ENCODE measurements around the gene BBX. TPM values are rescaled to one million over a fixed set of nuclear protein-coding genes. Genes with fewer than 3 reads are reported as not detected.

BBX gene
- total RNA-seq, 1 experiment from 2014 or later: 66.8 TPM

GRCh38 chr3:107660306-107660976 is 137.7 kb downstream of the BBX start:
- peaks cover 18% of the 10 kb centered on the region; the same call in 1 of the 2 replicates for H3K4me1 ChIP-seq (ENCODE audit: insufficient read depth, low read length)
- peak; percentile 43 for DNase-seq
- no peaks in the 10 kb centered on the region for H3K36me3 ChIP-seq (ENCODE audit: low read depth, low read length)
- H4K20me1 ChIP-seq (ENCODE audit: low read length): no peaks in the 10 kb centered on the region
- no peaks in the 10 kb centered on the region for H3F3A ChIP-seq (ENCODE audit: low read length, unreplicated experiment)
- H3K9ac ChIP-seq (ENCODE audit: low read length): no peak overlapping the region
- BruUV-seq (replicated peaks): no TSS peak
- no peaks in the 10 kb centered on the region for H3K9me2 ChIP-seq (replicated peaks; ENCODE audit: low read length)
- no peak overlapping the region for H2AFZ ChIP-seq (ENCODE audit: low read length)
- H3K4me2 ChIP-seq (ENCODE audit: low read length): no peak overlapping the region
- H3K27ac ChIP-seq (ENCODE audit: low read length): no peak overlapping the region
- ATAC-seq: no peak
- H3K27me3 ChIP-seq (ENCODE audit: low read length): no peaks in the 10 kb centered on the region
- no peaks in the 10 kb centered on the region for H3K9me3 ChIP-seq (ENCODE audit: low read length)
- H3K79me2 ChIP-seq (ENCODE audit: low read length): no peaks in the 10 kb centered on the region
- ChIA-PET POLR2A (ENCODE audit: unreplicated experiment) (interaction anchor here (0.6 kb wide), 1 partner anchor 17 kb away, joined by 11 read pairs; no protein-coding TSS in a partner anchor), CTCF (interaction anchor here (0.5 to 1.4 kb wide), 19 partner anchors 10 to 1054 kb away, joined by 3 to 16 read pairs (median 6); no protein-coding TSS in a partner anchor)
- intact Hi-C loops (cut with micrococcal nuclease): loop anchor here (1.0 to 10.0 kb wide), 3 partner anchors 81 to 426 kb away; no protein-coding TSS in a partner anchor
- TF ChIP-seq CTCF (conservative IDR thresholded peaks at IDR 0.05; ENCODE audit: low read depth, low read length): peak; percentile 89
- TF ChIP-seq EZH2 (IDR thresholded peaks at IDR 0.05; ENCODE audit: low read length, unreplicated experiment): no peak
- TF ChIP-seq EZH2phosphoT487 (IDR thresholded peaks at IDR 0.05; ENCODE audit: borderline replicate concordance, low read length): no peak
- no peak overlapping the region for H3K4me3 ChIP-seq (ENCODE audit: low read length)

- POLR2A ChIA-PET (ENCODE audit: unreplicated experiment): interaction anchor here (0.7 kb wide), 1 partner anchor 83 kb away, joined by 3 read pairs; no protein-coding TSS in a partner anchor
Measured at GRCh38 chr3:107661447-107662123, 138.8 kb downstream of the BBX start.

More at GRCh38 chr3:107661447-107662123, 138.8 kb downstream of the BBX start:
- Histone ChIP-seq H3K4me1 (ENCODE audit: insufficient read depth, low read length) (peaks cover 18% of the 10 kb centered on the region; the same call in 1 of the 2 replicates), H3K79me2 (ENCODE audit: low read length) (no peaks in the 10 kb centered on the region), H3K9me3 (ENCODE audit: low read length) (no peaks in the 10 kb centered on the region), H3K9ac (ENCODE audit: low read length) (no peak overlapping the region), H3F3A (ENCODE audit: low read length, unreplicated experiment) (no peaks in the 10 kb centered on the region), H3K36me3 (ENCODE audit: low read depth, low read length) (no peaks in the 10 kb centered on the region), H4K20me1 (ENCODE audit: low read length) (no peaks in the 10 kb centered on the region), H2AFZ (ENCODE audit: low read length) (no peak overlapping the region), H3K4me2 (ENCODE audit: low read length) (peak overlapping the region; percentile 23; the same call in 1 of the 2 replicates), H3K27me3 (ENCODE audit: low read length) (no peaks in the 10 kb centered on the region), H3K27ac (ENCODE audit: low read length) (peak overlapping the region; percentile 4; the same call in 1 of the 2 replicates), H3K4me3 (ENCODE audit: low read length) (no peak overlapping the region), H3K9me2 (replicated peaks; ENCODE audit: low read length) (no peaks in the 10 kb centered on the region)
- no TSS peak for BruUV-seq (replicated peaks)
- CTCF ChIA-PET: no interaction called here
- intact Hi-C loops (cut with micrococcal nuclease): loop anchor here (5.0 to 10.0 kb wide), 2 partner anchors 186 to 427 kb away; no protein-coding TSS in a partner anchor
- no peak for TF ChIP-seq EZH2 (IDR thresholded peaks at IDR 0.05; ENCODE audit: low read length, unreplicated experiment)
- no peak for TF ChIP-seq EZH2phosphoT487 (IDR thresholded peaks at IDR 0.05; ENCODE audit: borderline replicate concordance, low read length)
- TF ChIP-seq CTCF (conservative IDR thresholded peaks at IDR 0.05; ENCODE audit: low read depth, low read length): no peak
- ATAC-seq (no peak; the same call in 1 of the 2 replicates), DNase-seq (no peak)
